NCI-H1048 (cell line): ENCODE data around the gene LRRC17.

Source experiments
- DNase-seq: peaks from one replicate; lab custom pipeline; 2025; lab: John Stamatoyannopoulos, UW

The LRRC17 gene

GRCh38 chr7:102988631-102989560, 76.1 kb downstream of the LRRC17 start:
- no peak for DNase-seq

GRCh38 chr7:102990642-102991041, 77.8 kb downstream of the LRRC17 start:
- DNase-seq, result no peak

- DNase-seq, result no peak
Observed at GRCh38 chr7:102991077-102991539, 78.3 kb downstream of the LRRC17 start.

DNA sequence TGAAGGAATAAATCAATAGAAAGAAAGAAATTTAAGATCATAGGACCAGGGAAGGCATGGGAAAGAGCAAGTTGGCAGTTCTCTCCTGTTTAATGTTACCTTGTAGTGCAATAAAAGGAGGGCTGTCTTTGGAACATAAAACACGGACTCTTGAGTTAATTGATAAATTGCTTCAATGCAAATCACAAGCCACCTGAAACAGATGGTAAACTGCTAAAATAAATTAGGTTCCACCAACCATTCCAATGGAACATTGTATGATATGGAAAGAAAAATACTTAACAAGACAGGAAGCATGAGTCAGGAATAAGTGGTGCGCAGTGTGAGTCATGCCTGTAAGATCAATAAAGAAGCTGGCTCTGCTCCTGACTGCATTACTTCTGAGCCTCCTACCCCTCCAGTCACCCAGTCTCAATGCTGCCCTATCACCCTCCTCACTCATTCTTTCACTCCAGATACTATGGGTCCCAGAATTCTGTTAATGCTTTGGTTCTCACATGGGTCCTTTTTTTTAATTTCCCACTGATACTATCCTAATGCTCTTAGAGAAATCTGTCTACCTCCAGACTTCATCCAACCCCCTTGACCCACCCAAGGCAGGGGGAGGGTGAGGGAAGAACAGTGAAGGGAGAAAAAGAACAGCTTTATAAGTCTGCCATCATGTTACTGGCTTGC, 78.9 kb downstream of the LRRC17 start:
- DNase-seq, result peak; percentile 5

DNA sequence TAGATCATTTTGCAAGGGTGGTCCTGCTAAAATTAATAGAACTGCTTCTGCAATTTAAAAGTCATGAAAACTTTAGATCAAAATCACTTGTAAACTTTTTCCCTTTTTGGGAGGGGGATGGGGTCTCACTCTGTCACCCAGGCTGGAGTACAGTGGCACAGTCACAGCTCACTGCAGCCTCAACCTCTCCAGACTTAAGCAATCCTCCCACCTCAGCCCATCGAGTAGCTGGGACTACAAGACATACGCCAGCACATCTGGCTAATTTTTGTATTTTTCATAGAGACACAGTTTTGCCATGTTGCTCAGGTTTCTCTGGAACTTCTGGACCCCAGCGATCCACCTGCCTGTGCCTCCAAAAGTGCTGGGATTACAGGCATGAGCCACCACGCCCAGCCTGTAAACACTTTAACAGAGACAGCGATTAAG, 79.7 kb downstream of the LRRC17 start:
- DNase-seq, result no peak

DNA sequence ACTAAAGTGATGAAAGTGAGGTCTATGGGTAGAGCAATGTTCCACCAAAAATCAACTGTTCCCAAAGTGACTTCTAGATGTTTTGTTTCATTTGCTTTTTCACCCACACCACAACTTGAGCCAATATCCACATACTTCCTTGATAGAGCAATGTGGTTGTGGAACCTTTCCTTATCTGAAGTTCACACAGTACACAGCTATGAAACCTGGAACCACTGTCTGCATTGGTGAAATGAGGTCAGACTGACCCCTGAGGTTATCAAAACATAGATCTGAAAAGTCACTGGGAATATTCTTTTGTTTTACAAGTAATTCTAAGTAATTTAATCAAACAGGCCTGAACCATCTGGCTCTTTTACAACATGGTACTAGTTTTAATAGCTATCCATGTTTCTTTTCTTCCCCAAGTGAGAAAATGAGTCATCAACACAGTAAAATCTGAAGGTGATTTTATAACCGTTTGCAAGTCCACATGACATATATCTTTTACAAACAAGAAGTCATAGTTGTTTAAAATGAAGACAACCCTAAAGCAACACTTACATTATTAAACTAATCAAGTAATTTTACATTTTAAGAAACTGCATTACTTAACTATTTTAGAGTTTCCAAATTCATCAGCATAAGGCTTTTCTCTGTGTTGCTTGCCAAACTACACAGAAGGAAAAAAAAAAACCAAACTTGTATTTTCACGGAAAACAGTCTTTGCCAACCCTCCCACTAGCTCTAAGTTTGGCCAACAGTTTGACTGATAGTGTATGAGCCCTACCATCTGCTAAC, 80.3 kb downstream of the LRRC17 start:
- DNase-seq, result no peak

DNA sequence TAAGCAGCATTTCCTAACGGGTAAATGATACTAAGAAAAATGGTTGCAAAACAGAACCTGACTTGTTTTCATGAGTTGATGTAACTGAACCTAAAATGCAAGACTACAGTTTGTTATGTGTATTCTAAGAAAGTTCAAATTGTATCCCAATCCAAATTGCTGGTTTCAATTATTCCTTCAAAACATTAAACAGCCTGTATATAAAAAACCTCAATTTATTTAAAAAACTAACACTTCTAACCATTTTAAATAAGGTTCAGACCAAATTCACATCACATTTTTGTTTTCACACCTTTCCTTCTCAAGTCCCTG, 80.9 kb downstream of the LRRC17 start:
- DNase-seq, result no peak

DNA sequence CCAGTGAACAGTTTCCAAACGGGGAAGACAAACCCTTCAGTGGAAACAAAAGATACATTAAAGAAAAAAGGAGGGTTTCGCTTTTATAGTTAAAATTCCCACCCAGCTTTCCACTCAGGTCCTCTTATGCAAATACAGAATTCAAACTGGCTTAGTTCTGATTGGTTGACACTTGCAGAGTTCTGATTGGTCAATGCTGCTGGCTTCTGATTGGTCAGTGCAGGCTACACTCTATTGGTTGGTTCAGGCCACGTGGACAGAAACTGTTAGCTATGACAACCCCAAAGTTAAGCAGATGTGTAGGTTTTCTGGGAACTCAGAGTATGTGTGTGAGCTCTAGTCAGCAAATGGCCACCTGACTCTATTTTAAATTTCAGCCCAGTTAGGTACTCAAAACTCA, 81.8 kb downstream of the LRRC17 start:
- no peak for DNase-seq
